Stimulated activated memory B cell treated with anti-CD40 and anti-IgM and Interleukin-4, amounts not matched to agents 10 μg/mL and 1 μg/mL and 100 μg/mL, for 72 hours (primary cell): ENCODE data around the gene ELAVL1.
A peak's percentile ranks its signal among the peaks of the same experiment; 100 is the strongest.
"Not testable (repeated sequence)": the region's sequence is repeated elsewhere in the genome, so short reads cannot be mapped to it uniquely, and the experiment has no call there.

Experiments used
- ATAC-seq: fragments of 150-1000 bp; cut with Tn5 transposase; 2 replicates; pipeline ENCODE4 v1.10.0; 2021
- H3K27ac Mint-ChIP-seq: one replicate; pipeline ENCODE4 v1.8.0; 2022; ENCODE audit warnings: mild to moderate bottlenecking, mixed read lengths
- H3K27me3 Mint-ChIP-seq: one replicate; pipeline ENCODE4 v1.8.0; 2022; ENCODE audit warnings: mixed read lengths
- H3K36me3 Mint-ChIP-seq: one replicate; pipeline ENCODE4 v1.8.0; 2022; ENCODE audit warnings: mixed read lengths
- H3K4me1 Mint-ChIP-seq: one replicate; pipeline ENCODE4 v1.8.0; 2022; ENCODE audit warnings: mixed read lengths
- H3K4me3 Mint-ChIP-seq: one replicate; pipeline ENCODE4 v1.8.0; 2022; ENCODE audit warnings: mild to moderate bottlenecking, moderate library complexity, mixed read lengths
- H3K9me3 Mint-ChIP-seq: one replicate; pipeline ENCODE4 v1.8.0; 2022; ENCODE audit warnings: mixed read lengths

Gene ELAVL1

GRCh38 chr19:7922836-7923195 is 82.6 kb downstream of the ELAVL1 start:
- Mint-ChIP-seq H3K4me1 (peaks cover 50% of the 10 kb centered on the region), H3K9me3 (no peaks in the 10 kb centered on the region), H3K27ac (peak overlapping the region; percentile 3), H3K27me3 (peaks cover 19% of the 10 kb centered on the region), H3K36me3 (peaks cover 19% of the 10 kb centered on the region), H3K4me3 (peak overlapping the region; percentile 25)
- no peak for ATAC-seq

- Mint-ChIP-seq H3K9me3 (no peaks in the 10 kb centered on the region), H3K4me3 (no peak overlapping the region), H3K27me3 (peaks cover 23% of the 10 kb centered on the region), H3K4me1 (peaks cover 56% of the 10 kb centered on the region), H3K27ac (no peak overlapping the region), H3K36me3 (peaks cover 15% of the 10 kb centered on the region)
- no peak for ATAC-seq
These were observed 83.2 kb downstream of the ELAVL1 start for GRCh38 chr19:7921967-7922835.

- Mint-ChIP-seq H3K27me3 (peaks cover 23% of the 10 kb centered on the region), H3K9me3 (no peaks in the 10 kb centered on the region), H3K36me3 (peaks cover 15% of the 10 kb centered on the region), H3K27ac (peak overlapping the region; percentile 69), H3K4me3 (peak overlapping the region; percentile 87), H3K4me1 (peaks cover 57% of the 10 kb centered on the region)
- no peak for ATAC-seq
These were observed 84.0 kb downstream of the ELAVL1 start for GRCh38 chr19:7921302-7921966.

- H3K9me3 Mint-ChIP-seq = no peaks in the 10 kb centered on the region
- H3K27me3 Mint-ChIP-seq = peaks cover 26% of the 10 kb centered on the region
- H3K4me1 Mint-ChIP-seq = peaks cover 58% of the 10 kb centered on the region
- H3K27ac Mint-ChIP-seq = peak overlapping the region; percentile 69
- H3K4me3 Mint-ChIP-seq = peak overlapping the region; percentile 87
- H3K36me3 Mint-ChIP-seq = peaks cover 15% of the 10 kb centered on the region
- ATAC-seq = peak; percentile 84
These were observed 84.7 kb downstream of the ELAVL1 start for GRCh38 chr19:7920519-7921301.

DNA sequence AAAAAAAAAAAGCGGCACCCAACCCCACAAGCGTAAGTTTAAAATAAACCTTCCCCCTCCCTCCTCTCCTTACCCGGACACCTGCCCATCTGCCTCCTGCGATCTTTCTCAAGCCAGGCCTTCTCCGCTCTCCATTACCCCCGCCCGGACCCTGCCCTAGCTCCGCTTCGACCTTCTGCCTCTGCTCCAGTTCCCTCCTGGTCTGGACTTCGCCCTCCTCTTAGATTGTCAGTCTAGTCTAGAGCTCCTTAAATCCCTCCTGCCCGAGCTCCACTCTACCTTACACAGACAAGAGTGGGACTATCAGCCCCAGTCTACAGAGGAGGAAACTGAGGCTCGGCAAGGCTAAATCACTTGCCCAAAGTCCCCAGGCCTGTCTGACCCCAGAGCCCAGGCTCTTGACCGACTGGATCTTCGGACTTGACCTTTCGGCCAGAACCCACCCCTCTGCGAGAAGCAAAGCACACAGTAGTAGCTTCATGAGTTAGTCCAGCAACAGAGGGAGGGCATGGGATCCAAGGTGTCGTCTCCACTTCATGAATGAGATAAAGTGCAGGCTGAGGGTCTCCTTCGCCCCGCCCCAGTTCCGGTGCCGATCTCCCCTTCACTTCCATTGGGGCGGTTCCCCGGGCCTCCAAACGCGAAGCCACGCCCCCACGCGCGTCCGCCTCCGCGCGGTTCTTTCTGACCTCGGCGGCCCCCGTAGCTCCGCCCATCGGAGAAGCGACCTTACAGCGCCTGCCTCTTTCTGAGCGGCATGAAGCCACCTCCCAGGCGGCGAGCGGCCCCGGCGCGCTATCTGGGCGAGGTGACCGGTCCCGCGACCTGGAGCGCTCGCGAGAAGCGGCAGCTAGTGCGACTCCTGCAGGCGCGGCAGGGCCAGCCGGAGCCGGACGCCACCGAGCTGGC is 85.6 kb downstream of the ELAVL1 start, which contains the start of gene SNAPC2:
SNAPC2 (plus strand) TSS at position 729 of the 909 bp plus-strand sequence; CDS start at position 758, 29 bp downstream.
- peaks cover 63% of the 10 kb centered on the region for H3K4me1 Mint-ChIP-seq
- peak within 1 kb of the TSS; percentile 87 for H3K4me3 Mint-ChIP-seq
- H3K9me3 Mint-ChIP-seq = no peaks in the 10 kb centered on the region
- H3K27ac Mint-ChIP-seq = peak within 1 kb of the TSS; percentile 69
- peaks cover 15% of the 10 kb centered on the region for H3K36me3 Mint-ChIP-seq
- peaks cover 35% of the 10 kb centered on the region for H3K27me3 Mint-ChIP-seq
- ATAC-seq = peak; percentile 82

DNA sequence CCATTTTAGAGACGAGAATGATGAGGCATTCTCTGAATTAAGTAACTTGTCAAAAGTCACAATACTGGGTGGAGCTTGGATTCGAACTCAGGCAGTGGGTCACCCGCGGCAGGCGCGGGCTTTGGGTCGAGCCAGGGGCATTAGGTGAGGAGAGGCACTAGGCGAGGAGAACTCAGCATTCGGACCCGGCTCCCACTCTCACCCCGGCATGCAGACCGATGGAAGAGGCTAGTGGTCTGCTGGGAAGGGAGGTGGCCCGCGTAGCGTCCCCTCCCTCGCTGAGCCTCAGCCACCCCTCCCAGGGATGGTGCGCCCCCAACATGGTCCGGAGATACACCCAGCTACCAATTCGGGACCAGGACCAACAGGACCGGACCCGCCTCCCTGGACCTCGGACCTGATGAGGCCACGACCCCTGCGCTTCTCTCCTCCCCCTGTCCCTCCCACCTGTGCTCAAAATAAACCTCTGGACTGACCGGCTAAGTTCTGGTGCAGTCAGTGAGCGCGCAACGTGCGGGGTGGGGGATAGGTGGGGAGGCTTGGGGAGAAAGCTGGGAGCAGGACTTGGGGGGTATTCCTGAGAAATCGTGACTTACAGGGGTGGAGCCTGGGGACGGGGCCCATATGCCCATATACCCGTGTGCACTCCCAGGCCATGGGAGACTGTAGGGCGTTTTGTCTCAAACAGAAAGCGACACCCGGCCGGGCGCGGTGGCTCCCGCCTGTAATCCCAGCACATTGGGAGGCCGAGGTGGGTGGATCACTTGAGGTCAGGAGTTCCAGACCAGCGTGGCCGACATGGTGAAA is 86.6 kb downstream of the ELAVL1 start:
- peaks cover 63% of the 10 kb centered on the region for H3K4me1 Mint-ChIP-seq
- no peak for ATAC-seq
- peak overlapping the region; percentile 87 for H3K4me3 Mint-ChIP-seq
- H3K27ac Mint-ChIP-seq = no peak overlapping the region
- peaks cover 45% of the 10 kb centered on the region for H3K27me3 Mint-ChIP-seq
- H3K36me3 Mint-ChIP-seq = peaks cover 15% of the 10 kb centered on the region
- no peaks in the 10 kb centered on the region for H3K9me3 Mint-ChIP-seq

GRCh38 chr19:7918062-7918614 is 87.3 kb downstream of the ELAVL1 start:
- H3K9me3 Mint-ChIP-seq, H3K27ac Mint-ChIP-seq, ATAC-seq: not testable (repeated sequence)
- Mint-ChIP-seq H3K27me3 (peaks cover 46% of the 10 kb centered on the region), H3K36me3 (peaks cover 19% of the 10 kb centered on the region), H3K4me1 (peaks cover 60% of the 10 kb centered on the region), H3K4me3 (peak overlapping the region; percentile 49)

GRCh38 chr19:7917267-7918061 is 88.0 kb downstream of the ELAVL1 start:
- no peak overlapping the region for H3K27ac Mint-ChIP-seq
- peaks cover 63% of the 10 kb centered on the region for H3K4me1 Mint-ChIP-seq
- H3K4me3 Mint-ChIP-seq = peak overlapping the region; percentile 64
- peaks cover 46% of the 10 kb centered on the region for H3K27me3 Mint-ChIP-seq
- ATAC-seq = no peak
- peaks cover 21% of the 10 kb centered on the region for H3K36me3 Mint-ChIP-seq
- no peaks in the 10 kb centered on the region for H3K9me3 Mint-ChIP-seq

- Mint-ChIP-seq H3K36me3 (peaks cover 20% of the 10 kb centered on the region), H3K9me3 (no peaks in the 10 kb centered on the region), H3K27me3 (peaks cover 46% of the 10 kb centered on the region), H3K27ac (no peak overlapping the region), H3K4me3 (peak overlapping the region; percentile 64), H3K4me1 (peaks cover 59% of the 10 kb centered on the region)
- ATAC-seq = no peak
These were observed 88.5 kb downstream of the ELAVL1 start for GRCh38 chr19:7916955-7917266.

DNA sequence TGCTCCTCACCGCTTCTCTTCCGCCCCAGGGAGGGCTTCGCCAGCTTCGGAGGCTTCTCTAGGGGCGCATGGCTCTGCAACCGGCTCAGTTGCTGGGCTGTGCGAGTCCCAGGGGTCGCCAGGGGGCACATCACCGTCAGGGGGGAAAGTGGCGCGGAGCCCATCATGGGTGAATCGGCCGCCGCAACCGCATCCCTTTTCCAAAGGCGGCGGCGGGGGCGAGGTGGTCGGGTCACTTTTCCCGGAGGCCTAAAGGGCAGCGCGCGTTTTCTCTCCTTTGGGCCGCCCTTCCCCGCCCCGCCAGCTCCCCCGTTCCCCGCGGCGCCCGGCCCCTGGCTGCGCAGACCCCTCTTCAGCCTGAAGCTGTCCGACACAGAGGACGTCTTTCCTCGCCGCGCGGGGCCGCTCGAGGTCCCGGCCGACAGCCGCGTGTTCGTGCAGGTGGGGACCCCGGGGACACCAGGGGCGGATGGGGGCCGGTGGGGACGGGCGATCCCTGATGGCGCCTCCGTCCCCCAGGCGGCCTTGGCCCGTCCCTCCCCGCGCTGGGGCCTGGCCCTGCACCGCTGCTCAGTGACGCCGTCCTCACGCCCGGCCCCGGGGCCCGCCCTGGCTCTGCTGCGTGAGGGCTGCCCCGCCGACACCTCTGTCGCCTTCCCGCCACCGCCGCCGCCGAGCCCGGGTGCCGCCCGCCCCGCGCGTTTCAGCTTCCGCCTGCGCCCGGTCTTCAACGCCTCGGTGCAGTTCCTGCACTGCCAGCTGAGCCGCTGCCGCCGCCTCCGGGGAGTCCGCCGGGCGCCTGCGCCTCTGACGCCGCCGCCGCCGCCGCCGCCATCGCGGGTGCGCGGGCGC is 89.1 kb downstream of the ELAVL1 start:
- Mint-ChIP-seq H3K27ac (no peak overlapping the region), H3K9me3 (no peaks in the 10 kb centered on the region), H3K36me3 (peaks cover 24% of the 10 kb centered on the region), H3K4me3 (peak overlapping the region; percentile 64), H3K4me1 (peaks cover 53% of the 10 kb centered on the region), H3K27me3 (peaks cover 46% of the 10 kb centered on the region)
- ATAC-seq = no peak

GRCh38 chr19:7915250-7916102 is 90.0 kb downstream of the ELAVL1 start:
- Mint-ChIP-seq H3K27ac (no peak overlapping the region), H3K9me3 (no peaks in the 10 kb centered on the region), H3K36me3 (peaks cover 31% of the 10 kb centered on the region), H3K27me3 (peaks cover 46% of the 10 kb centered on the region), H3K4me3 (peak overlapping the region; percentile 49), H3K4me1 (peaks cover 45% of the 10 kb centered on the region)
- ATAC-seq = no peak
